Measurements from ENCODE around the gene PPAN. TPM values are rescaled to one million over a fixed set of nuclear protein-coding genes. Genes with fewer than 3 reads are reported as not detected.
A peak's percentile ranks its signal among the peaks of the same experiment; 100 is the strongest.

PPAN gene
- polyA plus RNA-seq, 1 donor, result 41.3 TPM

- no CpG with 5 or more reads among the region's 25 CpGs for WGBS (ENCODE audit: insufficient coverage, low lambda C conversion rate)
- DNase-seq, result peak in 1 of 2 donors; percentile 55
- Histone ChIP-seq H3K36me3 (ENCODE audit: control insufficient read depth, insufficient read depth, low read length) (peaks cover 73% of the 10 kb centered on the region), H3K27ac (ENCODE audit: low read length) (no peak overlapping the region), H3K9me3 (ENCODE audit: control insufficient read depth, low read depth, low read length) (no peaks in the 10 kb centered on the region), H3K27me3 (ENCODE audit: control insufficient read depth, insufficient read depth, low read length) (no peaks in the 10 kb centered on the region), H3K4me3 (ENCODE audit: low read length) (no peak overlapping the region), H3K4me1 (ENCODE audit: control insufficient read depth, insufficient read depth, low read length) (peaks cover 11% of the 10 kb centered on the region)
Measured at GRCh38 chr19:10112895-10113591, 6.9 kb downstream of the PPAN start.

DNA sequence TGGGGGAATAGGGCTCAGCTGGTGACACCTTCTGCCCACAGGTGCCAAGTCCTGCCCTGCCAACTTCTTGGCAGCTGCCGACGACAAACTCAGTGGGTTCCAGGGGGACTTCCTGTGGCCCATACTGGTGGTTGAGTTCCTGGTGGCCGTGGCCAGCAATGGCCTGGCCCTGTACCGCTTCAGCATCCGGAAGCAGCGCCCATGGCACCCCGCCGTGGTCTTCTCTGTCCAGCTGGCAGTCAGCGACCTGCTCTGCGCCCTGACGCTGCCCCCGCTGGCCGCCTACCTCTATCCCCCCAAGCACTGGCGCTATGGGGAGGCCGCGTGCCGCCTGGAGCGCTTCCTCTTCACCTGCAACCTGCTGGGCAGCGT lies 7.4 kb downstream of the PPAN start:
- Histone ChIP-seq H3K4me1 (ENCODE audit: control insufficient read depth, insufficient read depth, low read length) (peaks cover 12% of the 10 kb centered on the region), H3K36me3 (ENCODE audit: control insufficient read depth, insufficient read depth, low read length) (peaks cover 71% of the 10 kb centered on the region), H3K4me3 (ENCODE audit: low read length) (no peak overlapping the region), H3K9me3 (ENCODE audit: control insufficient read depth, low read depth, low read length) (no peaks in the 10 kb centered on the region), H3K27me3 (ENCODE audit: control insufficient read depth, insufficient read depth, low read length) (no peaks in the 10 kb centered on the region), H3K27ac (ENCODE audit: low read length) (no peak overlapping the region)
- no peak for DNase-seq
- no CpG with 5 or more reads among the region's 19 CpGs for WGBS (ENCODE audit: insufficient coverage, low lambda C conversion rate)

DNA sequence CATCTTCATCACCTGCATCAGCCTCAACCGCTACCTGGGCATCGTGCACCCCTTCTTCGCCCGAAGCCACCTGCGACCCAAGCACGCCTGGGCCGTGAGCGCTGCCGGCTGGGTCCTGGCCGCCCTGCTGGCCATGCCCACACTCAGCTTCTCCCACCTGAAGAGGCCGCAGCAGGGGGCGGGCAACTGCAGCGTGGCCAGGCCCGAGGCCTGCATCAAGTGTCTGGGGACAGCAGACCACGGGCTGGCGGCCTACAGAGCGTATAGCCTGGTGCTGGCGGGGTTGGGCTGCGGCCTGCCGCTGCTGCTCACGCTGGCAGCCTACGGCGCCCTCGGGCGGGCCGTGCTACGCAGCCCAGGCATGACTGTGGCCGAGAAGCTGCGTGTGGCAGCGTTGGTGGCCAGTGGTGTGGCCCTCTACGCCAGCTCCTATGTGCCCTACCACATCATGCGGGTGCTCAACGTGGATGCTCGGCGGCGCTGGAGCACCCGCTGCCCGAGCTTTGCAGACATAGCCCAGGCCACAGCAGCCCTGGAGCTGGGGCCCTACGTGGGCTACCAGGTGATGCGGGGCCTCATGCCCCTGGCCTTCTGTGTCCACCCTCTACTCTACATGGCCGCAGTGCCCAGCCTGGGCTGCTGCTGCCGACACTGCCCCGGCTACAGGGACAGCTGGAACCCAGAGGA lies 7.9 kb downstream of the PPAN start:
- H3K36me3 ChIP-seq (ENCODE audit: control insufficient read depth, insufficient read depth, low read length), result peaks cover 68% of the 10 kb centered on the region
- no peak overlapping the region for H3K27ac ChIP-seq (ENCODE audit: low read length)
- WGBS (ENCODE audit: insufficient coverage, low lambda C conversion rate), result no CpG with 5 or more reads among the region's 43 CpGs
- no peaks in the 10 kb centered on the region for H3K27me3 ChIP-seq (ENCODE audit: control insufficient read depth, insufficient read depth, low read length)
- DNase-seq, result no peak
- no peaks in the 10 kb centered on the region for H3K9me3 ChIP-seq (ENCODE audit: control insufficient read depth, low read depth, low read length)
- no peak overlapping the region for H3K4me3 ChIP-seq (ENCODE audit: low read length)
- H3K4me1 ChIP-seq (ENCODE audit: control insufficient read depth, insufficient read depth, low read length), result peaks cover 16% of the 10 kb centered on the region

- Histone ChIP-seq H3K27ac (ENCODE audit: low read length) (no peak overlapping the region), H3K4me1 (ENCODE audit: control insufficient read depth, insufficient read depth, low read length) (peaks cover 16% of the 10 kb centered on the region), H3K9me3 (ENCODE audit: control insufficient read depth, low read depth, low read length) (no peaks in the 10 kb centered on the region), H3K4me3 (ENCODE audit: low read length) (no peak overlapping the region), H3K36me3 (ENCODE audit: control insufficient read depth, insufficient read depth, low read length) (peaks cover 61% of the 10 kb centered on the region), H3K27me3 (ENCODE audit: control insufficient read depth, insufficient read depth, low read length) (no peaks in the 10 kb centered on the region)
- no CpG with 5 or more reads among the region's 26 CpGs for WGBS (ENCODE audit: insufficient coverage, low lambda C conversion rate)
- DNase-seq, result no peak
Measured at GRCh38 chr19:10114651-10115391, 8.7 kb downstream of the PPAN start.

DNA sequence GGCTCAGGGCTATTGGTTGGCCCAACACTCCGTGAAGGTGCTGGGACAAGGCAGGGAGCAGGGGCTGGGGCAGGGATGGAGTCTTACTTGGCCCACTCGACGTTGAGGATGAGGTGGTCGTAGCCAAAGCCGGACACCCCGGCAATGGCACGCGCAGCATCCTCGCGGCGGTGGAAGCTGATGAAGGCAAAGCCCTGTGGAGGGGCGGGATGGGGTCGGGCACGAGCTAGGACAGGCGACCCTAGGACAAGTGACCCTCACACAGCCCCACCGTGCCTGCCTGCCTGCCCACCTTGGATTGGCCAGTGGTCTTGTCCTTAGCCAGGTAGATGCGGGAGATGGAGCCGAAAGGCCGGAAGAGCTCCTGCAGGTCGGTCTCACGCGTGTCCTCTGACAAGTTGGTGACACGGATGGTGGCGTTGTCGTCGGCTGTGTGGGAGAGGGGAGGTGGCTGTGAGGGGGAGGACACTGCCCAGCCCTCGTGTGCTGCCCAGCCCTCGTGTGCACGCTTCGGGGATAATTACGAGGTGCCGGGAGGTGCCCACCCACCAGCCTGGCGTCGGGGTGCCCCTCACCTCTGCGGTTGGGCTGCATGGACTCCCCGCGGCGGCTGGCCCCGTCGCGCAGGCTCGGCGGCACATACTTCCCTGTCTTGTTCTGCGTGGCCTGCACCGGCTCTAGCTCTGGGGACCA lies 9.4 kb downstream of the PPAN start:
- Histone ChIP-seq H3K27me3 (ENCODE audit: control insufficient read depth, insufficient read depth, low read length) (no peaks in the 10 kb centered on the region), H3K36me3 (ENCODE audit: control insufficient read depth, insufficient read depth, low read length) (peaks cover 54% of the 10 kb centered on the region), H3K4me3 (ENCODE audit: low read length) (no peak overlapping the region), H3K9me3 (ENCODE audit: control insufficient read depth, low read depth, low read length) (no peaks in the 10 kb centered on the region), H3K27ac (ENCODE audit: low read length) (no peak overlapping the region), H3K4me1 (ENCODE audit: control insufficient read depth, insufficient read depth, low read length) (peaks cover 16% of the 10 kb centered on the region)
- DNase-seq, result no peak
- WGBS (ENCODE audit: insufficient coverage, low lambda C conversion rate), result no CpG with 5 or more reads among the region's 45 CpGs

- Histone ChIP-seq H3K9me3 (ENCODE audit: control insufficient read depth, low read depth, low read length) (no peaks in the 10 kb centered on the region), H3K27me3 (ENCODE audit: control insufficient read depth, insufficient read depth, low read length) (no peaks in the 10 kb centered on the region), H3K4me1 (ENCODE audit: control insufficient read depth, insufficient read depth, low read length) (peaks cover 16% of the 10 kb centered on the region), H3K36me3 (ENCODE audit: control insufficient read depth, insufficient read depth, low read length) (peaks cover 47% of the 10 kb centered on the region), H3K27ac (ENCODE audit: low read length) (no peak overlapping the region), H3K4me3 (ENCODE audit: low read length) (no peak overlapping the region)
- DNase-seq, result no peak
- no CpG with 5 or more reads among the region's 35 CpGs for WGBS (ENCODE audit: insufficient coverage, low lambda C conversion rate)
Measured at GRCh38 chr19:10116085-10116865, 10.1 kb downstream of the PPAN start.

DNA sequence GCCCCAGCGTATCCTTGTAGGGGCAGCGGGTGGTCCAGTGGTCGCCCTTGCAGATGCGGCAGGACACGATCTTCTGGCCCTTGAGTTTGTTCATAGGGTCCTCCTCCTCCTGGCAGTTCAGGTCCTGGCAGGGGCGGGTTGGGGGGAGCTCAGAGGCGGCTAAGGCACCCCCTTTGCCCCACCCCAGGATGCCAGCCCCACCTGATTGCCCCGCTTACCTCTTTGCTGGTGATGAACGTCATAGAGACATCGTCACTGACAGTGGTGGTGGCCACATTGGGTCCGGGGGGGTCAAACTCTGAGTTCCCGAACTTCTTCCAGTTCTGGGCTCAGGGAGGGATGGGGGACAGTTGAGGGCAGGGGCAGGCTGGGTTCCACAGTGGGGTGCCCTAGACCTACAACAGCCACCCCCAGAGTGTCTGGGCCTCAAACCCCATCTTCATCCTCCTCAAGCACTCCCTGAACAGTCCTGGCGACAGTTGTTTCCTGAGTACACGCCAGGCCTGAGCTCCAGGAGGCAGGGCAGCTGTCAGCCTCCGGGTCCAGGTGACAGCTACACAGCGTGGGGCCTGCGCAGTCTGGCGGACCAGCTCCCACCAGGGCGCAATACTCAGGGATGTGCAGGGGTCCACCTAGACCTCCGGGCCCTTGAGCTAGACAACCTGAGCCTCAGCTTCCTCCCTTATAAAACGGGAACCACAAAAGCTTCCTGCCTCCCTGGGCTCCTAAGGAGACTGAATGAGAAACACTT lies 10.9 kb downstream of the PPAN start:
- Histone ChIP-seq H3K4me1 (ENCODE audit: control insufficient read depth, insufficient read depth, low read length) (peaks cover 16% of the 10 kb centered on the region), H3K4me3 (ENCODE audit: low read length) (no peak overlapping the region), H3K9me3 (ENCODE audit: control insufficient read depth, low read depth, low read length) (no peaks in the 10 kb centered on the region), H3K36me3 (ENCODE audit: control insufficient read depth, insufficient read depth, low read length) (peaks cover 43% of the 10 kb centered on the region), H3K27ac (ENCODE audit: low read length) (no peak overlapping the region), H3K27me3 (ENCODE audit: control insufficient read depth, insufficient read depth, low read length) (no peaks in the 10 kb centered on the region)
- DNase-seq, result no peak
- WGBS (ENCODE audit: insufficient coverage, low lambda C conversion rate), result no CpG with 5 or more reads among the region's 21 CpGs

DNA sequence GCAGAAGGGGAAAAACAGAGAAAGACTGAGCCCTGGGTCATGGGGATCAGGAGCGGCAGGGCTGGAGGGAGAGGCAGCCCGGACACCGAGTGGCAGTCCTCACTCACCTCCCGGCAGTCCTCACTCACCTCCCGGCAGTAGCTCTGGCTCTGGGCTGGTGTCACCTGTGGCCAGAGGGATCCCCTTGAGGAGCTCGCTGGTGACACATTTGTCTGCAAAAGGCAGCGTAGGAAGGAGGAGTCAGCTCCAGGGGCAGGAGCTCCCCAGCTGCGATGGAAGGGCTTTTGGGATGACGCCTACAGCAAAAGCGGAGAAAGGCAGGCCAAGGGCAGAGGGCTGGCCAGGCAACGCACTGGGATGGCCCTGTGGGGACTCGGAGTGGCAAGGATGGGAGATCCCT lies 12.8 kb downstream of the PPAN start:
- WGBS (ENCODE audit: insufficient coverage, low lambda C conversion rate), result no CpG with 5 or more reads among the region's 12 CpGs
- peaks cover 41% of the 10 kb centered on the region for H3K36me3 ChIP-seq (ENCODE audit: control insufficient read depth, insufficient read depth, low read length)
- H3K4me3 ChIP-seq (ENCODE audit: low read length), result peak overlapping the region; percentile 88
- H3K4me1 ChIP-seq (ENCODE audit: control insufficient read depth, insufficient read depth, low read length), result peaks cover 5% of the 10 kb centered on the region
- H3K27ac ChIP-seq (ENCODE audit: low read length), result no peak overlapping the region
- DNase-seq, result no peak
- no peaks in the 10 kb centered on the region for H3K9me3 ChIP-seq (ENCODE audit: control insufficient read depth, low read depth, low read length)
- no peaks in the 10 kb centered on the region for H3K27me3 ChIP-seq (ENCODE audit: control insufficient read depth, insufficient read depth, low read length)

DNA sequence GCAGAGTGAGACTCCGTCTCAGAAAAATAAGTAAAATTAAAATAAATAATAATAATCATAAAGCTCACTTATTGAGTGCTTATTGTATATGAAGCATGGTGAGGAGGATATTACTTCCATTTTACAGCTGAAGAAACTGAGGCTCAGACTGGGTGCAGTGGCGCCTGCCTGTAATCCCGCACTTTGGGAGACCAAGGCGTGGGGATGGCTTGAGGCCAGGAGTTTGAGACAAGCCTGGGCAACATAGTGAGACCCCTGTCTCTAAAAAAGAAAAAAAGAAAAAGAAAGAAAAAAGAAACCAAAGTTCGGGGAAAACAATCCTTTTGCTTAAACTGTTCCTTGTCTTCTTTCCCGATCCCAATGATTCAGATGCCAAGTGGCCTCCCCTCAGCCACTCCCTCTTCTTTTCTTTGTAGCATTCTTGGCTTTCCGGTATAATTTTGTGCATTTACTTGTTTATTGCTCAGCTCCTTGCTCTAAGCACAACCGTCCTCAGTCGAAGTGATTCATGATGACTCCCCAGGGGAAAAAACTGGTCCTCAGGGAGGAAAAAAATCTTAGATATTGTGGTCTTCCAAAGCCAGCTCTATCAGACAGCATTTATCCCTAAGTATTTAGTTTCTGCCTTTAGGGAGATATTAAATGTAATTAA lies 14.5 kb downstream of the PPAN start:
- Histone ChIP-seq H3K9me3 (ENCODE audit: control insufficient read depth, low read depth, low read length) (no peaks in the 10 kb centered on the region), H3K4me1 (ENCODE audit: control insufficient read depth, insufficient read depth, low read length) (peaks cover 5% of the 10 kb centered on the region), H3K27me3 (ENCODE audit: control insufficient read depth, insufficient read depth, low read length) (no peaks in the 10 kb centered on the region), H3K27ac (ENCODE audit: low read length) (no peak overlapping the region), H3K4me3 (ENCODE audit: low read length) (no peak overlapping the region), H3K36me3 (ENCODE audit: control insufficient read depth, insufficient read depth, low read length) (peaks cover 26% of the 10 kb centered on the region)
- 92% methylated on average over 3 of the region's 9 CpGs for whole genome bisulfite sequencing (ENCODE audit: insufficient coverage, low lambda C conversion rate)
- DNase-seq, result no peak

Data from large intestine (tissue), 3 donors.